Activated CD8-positive, alpha-beta T cell treated with anti-CD3 and anti-CD28 coated beads, Interleukin-2, amount 10 ng/mL, durations not matched to agents 7 days and 5 days (primary cell): ENCODE measurements around the gene RAB11A. TPM values are rescaled to one million over a fixed set of nuclear protein-coding genes. Genes with fewer than 3 reads are reported as not detected.
"Not testable (repeated sequence)": the region's sequence is repeated elsewhere in the genome, so short reads cannot be mapped to it uniquely, and the experiment has no call there.

Source experiments
- ATAC-seq: fragments of 150-1000 bp; cut with Tn5 transposase; one replicate; pipeline ENCODE4 v1.10.0; 2021; ENCODE audit warnings: moderate library complexity
- CTCF ChIA-PET: fragments of 350-600 bp; sonication (Branson Sonifier 250); formaldehyde crosslinking; loops from one replicate; lab custom pipeline; 2021; ENCODE audit warnings: antibody characterized with exemption; lab: Charles Lee
- POLR2A ChIA-PET: fragments of 350-600 bp; sonication (Branson Sonifier 250); formaldehyde crosslinking; loops from one replicate; lab custom pipeline; 2021; ENCODE audit warnings: antibody characterized with exemption; lab: Charles Lee
- DNase-seq: peaks from one replicate; pipeline ENCODE4 v3.0.0-alpha.2; 2020
- H3K27ac Mint-ChIP-seq: one replicate; pipeline ENCODE4 v1.8.0; 2021; ENCODE audit warnings: mild to moderate bottlenecking, mixed read lengths
- H3K27me3 Mint-ChIP-seq: one replicate; pipeline ENCODE4 v1.8.0; 2021; ENCODE audit warnings: low read depth, mixed read lengths
- H3K36me3 Mint-ChIP-seq: one replicate; pipeline ENCODE4 v1.8.0; 2021; ENCODE audit warnings: low read depth, mixed read lengths
- H3K4me1 Mint-ChIP-seq: one replicate; pipeline ENCODE4 v1.8.0; 2021; ENCODE audit warnings: low read depth, mixed read lengths
- H3K4me3 Mint-ChIP-seq: one replicate; pipeline ENCODE4 v1.8.0; 2021; ENCODE audit warnings: mild to moderate bottlenecking, mixed read lengths
- H3K9me3 Mint-ChIP-seq: one replicate; pipeline ENCODE4 v1.8.0; 2022; ENCODE audit warnings: mixed read lengths; ENCODE audit not compliant: insufficient read depth
- total RNA-seq, 2 experiments: library from RNA; stranded (reverse); gene quantifications; one replicate each; pipeline ENCODE4 v1.2.3, GENCODE V29; 2021

RAB11A gene
- total RNA-seq, 2 experiments from 2014 or later = 163 to 168 TPM

GRCh38 chr15:65869954-65870871, 922 bp downstream of the RAB11A start:
- H3K36me3 Mint-ChIP-seq = peaks cover 18% of the 10 kb centered on the region
- DNase-seq (peak; percentile 49), ATAC-seq (no peak)
- ChIA-PET POLR2A (interaction anchor here (0.6 to 2.8 kb wide), 21 partner anchors 8 to 636 kb away, joined by 3 to 35 read pairs (median 5); partner anchors contain the start of genes DENND4A, INTS14 and RNU5B-1), CTCF (interaction anchor here (0.7 to 2.7 kb wide), 19 partner anchors 7 to 584 kb away, joined by 3 to 9 read pairs (median 5); partner anchors contain the start of genes INTS14 and PARP16)
- H3K9me3 Mint-ChIP-seq = no peaks in the 10 kb centered on the region
- H3K27ac Mint-ChIP-seq = peak overlapping the region; percentile 94
- H3K4me3 Mint-ChIP-seq = peak overlapping the region; percentile 99
- peaks cover 28% of the 10 kb centered on the region for H3K4me1 Mint-ChIP-seq
- H3K27me3 Mint-ChIP-seq = peaks cover 4% of the 10 kb centered on the region

- no peak for ATAC-seq
These were observed 1.7 kb downstream of the RAB11A start for GRCh38 chr15:65870889-65871533.

GRCh38 chr15:65871886-65872285, 2.6 kb downstream of the RAB11A start:
- H3K27ac Mint-ChIP-seq, H3K27me3 Mint-ChIP-seq, DNase-seq, ATAC-seq, H3K9me3 Mint-ChIP-seq, H3K4me3 Mint-ChIP-seq, POLR2A ChIA-PET: not testable (repeated sequence)
- Mint-ChIP-seq H3K4me1 (peaks cover 28% of the 10 kb centered on the region), H3K36me3 (peaks cover 18% of the 10 kb centered on the region)
- CTCF ChIA-PET = interaction anchor here (1.0 kb wide), 1 partner anchor 9 kb away, joined by 3 read pairs; no protein-coding TSS in a partner anchor

More at GRCh38 chr15:65870889-65871533, 1.7 kb downstream of the RAB11A start:
- peaks cover 4% of the 10 kb centered on the region for H3K27me3 Mint-ChIP-seq
- peaks cover 18% of the 10 kb centered on the region for H3K36me3 Mint-ChIP-seq
- peaks cover 28% of the 10 kb centered on the region for H3K4me1 Mint-ChIP-seq
- no peaks in the 10 kb centered on the region for H3K9me3 Mint-ChIP-seq
- ChIA-PET CTCF (interaction anchor here (1.0 to 2.7 kb wide), 6 partner anchors 8 to 260 kb away, joined by 3 to 9 read pairs (median 6); partner anchors contain the start of gene INTS14), POLR2A (interaction anchor here (1.0 to 2.8 kb wide), 4 partner anchors 11 to 635 kb away, joined by 3 to 17 read pairs (median 9); partner anchors contain the start of gene RNU5B-1)
- peak overlapping the region; percentile 99 for H3K4me3 Mint-ChIP-seq
- peak overlapping the region; percentile 94 for H3K27ac Mint-ChIP-seq
- no peak for DNase-seq

GRCh38 chr15:65872596-65872995, 3.3 kb downstream of the RAB11A start:
- H3K4me3 Mint-ChIP-seq, POLR2A ChIA-PET, H3K9me3 Mint-ChIP-seq, ATAC-seq, DNase-seq, H3K27ac Mint-ChIP-seq, H3K27me3 Mint-ChIP-seq: not testable (repeated sequence)
- peaks cover 28% of the 10 kb centered on the region for H3K4me1 Mint-ChIP-seq
- CTCF ChIA-PET = interaction anchor here (0.6 to 1.4 kb wide), 3 partner anchors 9 to 12 kb away, joined by 3 to 6 read pairs (median 3); no protein-coding TSS in a partner anchor
- peaks cover 21% of the 10 kb centered on the region for H3K36me3 Mint-ChIP-seq

- H3K4me1 Mint-ChIP-seq = peaks cover 27% of the 10 kb centered on the region
- H3K27ac Mint-ChIP-seq = no peak overlapping the region
- CTCF ChIA-PET = interaction anchor here (1.4 kb wide), 1 partner anchor 9 kb away, joined by 6 read pairs; no protein-coding TSS in a partner anchor
- peaks cover 25% of the 10 kb centered on the region for H3K36me3 Mint-ChIP-seq
- ATAC-seq = no peak
- DNase-seq = no peak
- H3K4me3 Mint-ChIP-seq = no peak overlapping the region
- no peaks in the 10 kb centered on the region for H3K9me3 Mint-ChIP-seq
- H3K27me3 Mint-ChIP-seq = peaks cover 4% of the 10 kb centered on the region
- POLR2A ChIA-PET = no interaction called here
These were observed 4.0 kb downstream of the RAB11A start for GRCh38 chr15:65873256-65873655.

- H3K4me3 Mint-ChIP-seq = no peak overlapping the region
- no peak for DNase-seq
- CTCF ChIA-PET = no interaction called here
- H3K4me1 Mint-ChIP-seq = peaks cover 21% of the 10 kb centered on the region
- H3K9me3 Mint-ChIP-seq = no peaks in the 10 kb centered on the region
- no peak for ATAC-seq
- peaks cover 29% of the 10 kb centered on the region for H3K36me3 Mint-ChIP-seq
- peak overlapping the region; percentile 11 for H3K27ac Mint-ChIP-seq
- no peaks in the 10 kb centered on the region for H3K27me3 Mint-ChIP-seq
- POLR2A ChIA-PET = no interaction called here
These were observed 6.2 kb downstream of the RAB11A start for GRCh38 chr15:65875458-65875857.

GRCh38 chr15:65877749-65878148, 8.5 kb downstream of the RAB11A start:
- H3K4me1 Mint-ChIP-seq = peaks cover 24% of the 10 kb centered on the region
- ATAC-seq (no peak), DNase-seq (no peak)
- no peaks in the 10 kb centered on the region for H3K9me3 Mint-ChIP-seq
- no peak overlapping the region for H3K4me3 Mint-ChIP-seq
- no peaks in the 10 kb centered on the region for H3K27me3 Mint-ChIP-seq
- ChIA-PET POLR2A (interaction anchor here (2.7 kb wide), 1 partner anchor 8 kb away, joined by 11 read pairs; the partner anchor contains the start of gene RAB11A), CTCF (interaction anchor here (1.5 to 1.7 kb wide), 2 partner anchors 8 to 15 kb away, joined by 5 to 7 read pairs; partner anchors contain the start of gene RAB11A)
- H3K27ac Mint-ChIP-seq = no peak overlapping the region
- peaks cover 39% of the 10 kb centered on the region for H3K36me3 Mint-ChIP-seq

GRCh38 chr15:65881766-65882434, 12.6 kb downstream of the RAB11A start:
- ATAC-seq (peak; percentile 66), DNase-seq (no peak)
- Mint-ChIP-seq H3K9me3 (no peaks in the 10 kb centered on the region), H3K36me3 (peaks cover 64% of the 10 kb centered on the region), H3K27me3 (no peaks in the 10 kb centered on the region), H3K4me1 (peaks cover 57% of the 10 kb centered on the region), H3K27ac (peak overlapping the region; percentile 73), H3K4me3 (peak overlapping the region; percentile 15)
- POLR2A ChIA-PET = interaction anchor here (0.6 to 2.3 kb wide), 4 partner anchors 9 to 1724 kb away, joined by 3 to 17 read pairs (median 3); partner anchors contain the start of genes DENND4A and RAB11A
- CTCF ChIA-PET = interaction anchor here (1.1 to 2.6 kb wide), 6 partner anchors 9 to 617 kb away, joined by 3 to 9 read pairs (median 6); partner anchors contain the start of gene RAB11A

- Mint-ChIP-seq H3K9me3 (no peaks in the 10 kb centered on the region), H3K4me3 (no peak overlapping the region), H3K4me1 (peaks cover 74% of the 10 kb centered on the region), H3K27ac (no peak overlapping the region), H3K27me3 (no peaks in the 10 kb centered on the region), H3K36me3 (peaks cover 71% of the 10 kb centered on the region)
- no peak for DNase-seq
- CTCF ChIA-PET = interaction anchor here (1.1 kb wide), 1 partner anchor 15 kb away, joined by 4 read pairs; the partner anchor contains the start of gene RAB11A
- ATAC-seq = no peak
- POLR2A ChIA-PET = interaction anchor here (0.6 to 0.9 kb wide), 2 partner anchors 14 to 188 kb away, joined by 4 read pairs; partner anchors contain the start of gene RAB11A
These were observed 14.3 kb downstream of the RAB11A start for GRCh38 chr15:65883571-65883970.

- no peak overlapping the region for H3K4me3 Mint-ChIP-seq
- no peak overlapping the region for H3K27ac Mint-ChIP-seq
- CTCF ChIA-PET = interaction anchor here (1.1 kb wide), 1 partner anchor 15 kb away, joined by 4 read pairs; the partner anchor contains the start of gene RAB11A
- no peak for ATAC-seq
- no peaks in the 10 kb centered on the region for H3K27me3 Mint-ChIP-seq
- peaks cover 83% of the 10 kb centered on the region for H3K4me1 Mint-ChIP-seq
- no peaks in the 10 kb centered on the region for H3K9me3 Mint-ChIP-seq
- DNase-seq = no peak
- POLR2A ChIA-PET = no interaction called here
- H3K36me3 Mint-ChIP-seq = peaks cover 75% of the 10 kb centered on the region
These were observed 15.2 kb downstream of the RAB11A start for GRCh38 chr15:65884511-65884910.
